Activated CD8-positive, alpha-beta T cell treated with anti-CD3 and anti-CD28 coated beads for 36 hours (primary cell): Measurements from ENCODE around the gene SURF4. TPM values are rescaled to one million over a fixed set of nuclear protein-coding genes. Genes with fewer than 3 reads are reported as not detected.

Experiments used
- ATAC-seq: fragments of 200-7000 bp; cut with Tn5 transposase; one replicate; pipeline ENCODE4 v1.10.0; 2021; ENCODE audit warnings: mild to moderate bottlenecking, moderate library complexity
- CTCF ChIA-PET: fragments of 350-600 bp; sonication (Branson Sonifier 250); formaldehyde crosslinking; loops from one replicate; lab custom pipeline; 2021; ENCODE audit warnings: antibody characterized with exemption; lab: Charles Lee
- POLR2A ChIA-PET: fragments of 350-600 bp; sonication (Branson Sonifier 250); formaldehyde crosslinking; loops from one replicate; lab custom pipeline; 2021; ENCODE audit warnings: antibody characterized with exemption; lab: Charles Lee
- DNase-seq: peaks from one replicate; pipeline ENCODE4 v3.0.0-alpha.2; 2020
- H3K27ac Mint-ChIP-seq: one replicate; pipeline ENCODE4 v1.8.0; 2021; ENCODE audit warnings: mild to moderate bottlenecking, mixed read lengths
- H3K27me3 Mint-ChIP-seq: one replicate; pipeline ENCODE4 v1.8.0; 2021; ENCODE audit warnings: mixed read lengths
- H3K36me3 Mint-ChIP-seq: one replicate; pipeline ENCODE4 v1.8.0; 2021; ENCODE audit warnings: low read depth, mixed read lengths
- H3K4me1 Mint-ChIP-seq: one replicate; pipeline ENCODE4 v1.8.0; 2021; ENCODE audit warnings: low read depth, mixed read lengths
- H3K4me3 Mint-ChIP-seq: one replicate; pipeline ENCODE4 v1.8.0; 2021; ENCODE audit warnings: mild to moderate bottlenecking, moderate library complexity, mixed read lengths
- H3K9me3 Mint-ChIP-seq: one replicate; pipeline ENCODE4 v1.8.0; 2021; ENCODE audit warnings: mixed read lengths
- intact Hi-C: fragments of 100-400 bp; cut with micrococcal nuclease; formaldehyde crosslinking; loops from one replicate; pipeline ENCODE4 v1.10.0; 2022
- total RNA-seq, 2 experiments: library from RNA; stranded (reverse); gene quantifications; one replicate each; pipeline ENCODE4 v1.2.3, GENCODE V29; 2021
- TF ChIP-seq, protein P1 (sequence below): fragments of 200-600 bp; IDR thresholded peaks from one replicate; pipeline ENCODE4 v1.8.0; 2022; ENCODE audit warnings: antibody characterized with exemption, mild to moderate bottlenecking

SURF4 gene
- total RNA-seq, 2 experiments from 2014 or later = 219 to 239 TPM

GRCh38 chr9:133368249-133368881 is 7.5 kb downstream of the SURF4 start:
- ChIA-PET CTCF (interaction anchor here (1.1 kb wide), 1 partner anchor 17 kb away, joined by 4 read pairs; no protein-coding TSS in a partner anchor), POLR2A (interaction anchor here (1.5 to 28.8 kb wide), 2 partner anchors 9 to 19 kb away, joined by 5 to 872 read pairs; partner anchors contain the start of genes MED22, RPL7A, SURF1 and SURF2)
- Mint-ChIP-seq H3K36me3 (peaks cover 84% of the 10 kb centered on the region), H3K4me3 (peak overlapping the region; percentile 79), H3K27ac (peak overlapping the region; percentile 98), H3K4me1 (peaks cover 61% of the 10 kb centered on the region), H3K27me3 (no peaks in the 10 kb centered on the region), H3K9me3 (no peaks in the 10 kb centered on the region)
- ATAC-seq = no peak
- DNase-seq = no peak
- TF ChIP-seq, protein P1, sequence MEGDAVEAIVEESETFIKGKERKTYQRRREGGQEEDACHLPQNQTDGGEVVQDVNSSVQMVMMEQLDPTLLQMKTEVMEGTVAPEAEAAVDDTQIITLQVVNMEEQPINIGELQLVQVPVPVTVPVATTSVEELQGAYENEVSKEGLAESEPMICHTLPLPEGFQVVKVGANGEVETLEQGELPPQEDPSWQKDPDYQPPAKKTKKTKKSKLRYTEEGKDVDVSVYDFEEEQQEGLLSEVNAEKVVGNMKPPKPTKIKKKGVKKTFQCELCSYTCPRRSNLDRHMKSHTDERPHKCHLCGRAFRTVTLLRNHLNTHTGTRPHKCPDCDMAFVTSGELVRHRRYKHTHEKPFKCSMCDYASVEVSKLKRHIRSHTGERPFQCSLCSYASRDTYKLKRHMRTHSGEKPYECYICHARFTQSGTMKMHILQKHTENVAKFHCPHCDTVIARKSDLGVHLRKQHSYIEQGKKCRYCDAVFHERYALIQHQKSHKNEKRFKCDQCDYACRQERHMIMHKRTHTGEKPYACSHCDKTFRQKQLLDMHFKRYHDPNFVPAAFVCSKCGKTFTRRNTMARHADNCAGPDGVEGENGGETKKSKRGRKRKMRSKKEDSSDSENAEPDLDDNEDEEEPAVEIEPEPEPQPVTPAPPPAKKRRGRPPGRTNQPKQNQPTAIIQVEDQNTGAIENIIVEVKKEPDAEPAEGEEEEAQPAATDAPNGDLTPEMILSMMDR = no peak
- intact Hi-C loops = no loop called here

DNA sequence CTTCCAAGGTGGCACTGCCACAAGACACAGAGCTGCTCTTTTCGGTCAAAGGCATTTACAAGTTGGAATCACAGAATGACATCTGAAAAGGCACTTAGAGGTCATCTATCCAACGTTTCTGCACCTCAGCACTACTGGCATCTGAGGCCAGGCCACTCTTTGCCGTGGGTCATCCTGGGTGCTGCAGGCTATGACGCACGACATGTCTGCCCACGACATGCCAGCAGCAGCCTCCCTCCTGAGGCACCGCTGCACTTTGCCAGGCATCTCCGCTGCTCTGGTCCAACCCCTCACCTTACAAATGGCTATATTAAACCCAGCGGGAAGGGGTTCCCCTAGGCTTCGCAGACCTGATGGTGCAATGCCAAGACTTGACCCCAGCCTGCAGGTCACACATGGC is 8.1 kb downstream of the SURF4 start:
- intact Hi-C loops = no loop called here
- Mint-ChIP-seq H3K4me3 (no peak overlapping the region), H3K27me3 (no peaks in the 10 kb centered on the region), H3K9me3 (no peaks in the 10 kb centered on the region), H3K27ac (peak overlapping the region; percentile 98), H3K4me1 (peaks cover 56% of the 10 kb centered on the region), H3K36me3 (peaks cover 80% of the 10 kb centered on the region)
- ChIA-PET CTCF (interaction anchor here (1.1 kb wide), 1 partner anchor 16 kb away, joined by 4 read pairs; no protein-coding TSS in a partner anchor), POLR2A (interaction anchor here (1.5 to 28.8 kb wide), 2 partner anchors 10 to 19 kb away, joined by 5 to 872 read pairs; partner anchors contain the start of genes MED22, RPL7A, SURF1 and SURF2)
- no peak for DNase-seq
- ATAC-seq = no peak
- TF ChIP-seq, protein P1 = no peak

GRCh38 chr9:133367221-133367620 is 8.6 kb downstream of the SURF4 start:
- Mint-ChIP-seq H3K9me3 (no peaks in the 10 kb centered on the region), H3K36me3 (peaks cover 75% of the 10 kb centered on the region), H3K27me3 (no peaks in the 10 kb centered on the region), H3K4me1 (peaks cover 50% of the 10 kb centered on the region), H3K4me3 (no peak overlapping the region), H3K27ac (peak overlapping the region; percentile 11)
- DNase-seq (no peak), ATAC-seq (no peak)
- CTCF ChIA-PET = no interaction called here
- intact Hi-C loops = no loop called here
- POLR2A ChIA-PET = interaction anchor here (0.9 to 28.8 kb wide), 3 partner anchors 11 to 92 kb away, joined by 4 to 872 read pairs (median 5); partner anchors contain the start of genes CACFD1, MED22, RPL7A and SURF1
- TF ChIP-seq, protein P1 = no peak

- Mint-ChIP-seq H3K27me3 (no peaks in the 10 kb centered on the region), H3K9me3 (no peaks in the 10 kb centered on the region), H3K4me3 (no peak overlapping the region), H3K4me1 (peaks cover 50% of the 10 kb centered on the region), H3K27ac (peak overlapping the region; percentile 0), H3K36me3 (peaks cover 75% of the 10 kb centered on the region)
- no peak for DNase-seq
- ATAC-seq = no peak
- POLR2A ChIA-PET = interaction anchor here (0.7 to 28.8 kb wide), 4 partner anchors 9 to 336 kb away, joined by 3 to 872 read pairs (median 6); partner anchors contain the start of genes CACFD1, MED22, RPL7A and SURF1
- CTCF ChIA-PET = interaction anchor here (1.4 kb wide), 1 partner anchor 120 kb away, joined by 4 read pairs; no protein-coding TSS in a partner anchor
- intact Hi-C loops = no loop called here
- TF ChIP-seq, protein P1 = no peak
Measured at GRCh38 chr9:133366435-133366834, 9.4 kb downstream of the SURF4 start.
